GM12865 (cell line): ENCODE measurements around the gene MED8.

Experiments
- DNase-seq: peaks from one replicate; pipeline ENCODE4 v3.0.0; 2010; ENCODE audit warnings: low read depth
- H3K4me3 ChIP-seq: 2 replicates; pipeline ENCODE4 v1.5.1; 2011; ENCODE audit warnings: mild to moderate bottlenecking, low read depth, low read length, control low read depth
- TF ChIP-seq, protein P1 (sequence below): IDR thresholded peaks from 2 replicates; pipeline ENCODE4 v1.5.1; 2011; ENCODE audit warnings: low read length, control low read depth, low read depth, inconsistent platforms; ENCODE audit not compliant: insufficient read depth; ENCODE audit errors: missing control alignments

Gene MED8

DNA sequence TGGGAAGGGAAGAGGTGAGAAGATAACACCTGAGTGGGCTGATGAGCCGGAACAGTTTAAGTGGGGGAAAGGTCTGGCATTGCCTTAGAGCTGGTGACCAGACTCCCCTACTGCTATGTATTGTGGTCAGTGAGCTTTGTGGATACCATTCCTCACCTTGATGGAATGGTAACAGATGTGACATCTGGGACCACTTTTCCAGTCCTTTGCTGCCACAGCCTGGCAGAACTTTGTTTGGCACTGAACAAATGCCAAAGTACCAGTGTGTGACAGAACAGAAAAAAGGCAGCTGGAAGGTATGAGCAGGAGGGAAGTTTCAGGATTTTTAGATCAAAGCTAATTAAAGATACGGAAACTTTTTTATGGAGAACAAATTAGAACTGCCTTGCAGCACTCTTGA lies 6.2 kb downstream of the MED8 start:
- no peak for DNase-seq
- TF ChIP-seq, protein P1, sequence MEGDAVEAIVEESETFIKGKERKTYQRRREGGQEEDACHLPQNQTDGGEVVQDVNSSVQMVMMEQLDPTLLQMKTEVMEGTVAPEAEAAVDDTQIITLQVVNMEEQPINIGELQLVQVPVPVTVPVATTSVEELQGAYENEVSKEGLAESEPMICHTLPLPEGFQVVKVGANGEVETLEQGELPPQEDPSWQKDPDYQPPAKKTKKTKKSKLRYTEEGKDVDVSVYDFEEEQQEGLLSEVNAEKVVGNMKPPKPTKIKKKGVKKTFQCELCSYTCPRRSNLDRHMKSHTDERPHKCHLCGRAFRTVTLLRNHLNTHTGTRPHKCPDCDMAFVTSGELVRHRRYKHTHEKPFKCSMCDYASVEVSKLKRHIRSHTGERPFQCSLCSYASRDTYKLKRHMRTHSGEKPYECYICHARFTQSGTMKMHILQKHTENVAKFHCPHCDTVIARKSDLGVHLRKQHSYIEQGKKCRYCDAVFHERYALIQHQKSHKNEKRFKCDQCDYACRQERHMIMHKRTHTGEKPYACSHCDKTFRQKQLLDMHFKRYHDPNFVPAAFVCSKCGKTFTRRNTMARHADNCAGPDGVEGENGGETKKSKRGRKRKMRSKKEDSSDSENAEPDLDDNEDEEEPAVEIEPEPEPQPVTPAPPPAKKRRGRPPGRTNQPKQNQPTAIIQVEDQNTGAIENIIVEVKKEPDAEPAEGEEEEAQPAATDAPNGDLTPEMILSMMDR = no peak
- H3K4me3 ChIP-seq = no peak overlapping the region

DNA sequence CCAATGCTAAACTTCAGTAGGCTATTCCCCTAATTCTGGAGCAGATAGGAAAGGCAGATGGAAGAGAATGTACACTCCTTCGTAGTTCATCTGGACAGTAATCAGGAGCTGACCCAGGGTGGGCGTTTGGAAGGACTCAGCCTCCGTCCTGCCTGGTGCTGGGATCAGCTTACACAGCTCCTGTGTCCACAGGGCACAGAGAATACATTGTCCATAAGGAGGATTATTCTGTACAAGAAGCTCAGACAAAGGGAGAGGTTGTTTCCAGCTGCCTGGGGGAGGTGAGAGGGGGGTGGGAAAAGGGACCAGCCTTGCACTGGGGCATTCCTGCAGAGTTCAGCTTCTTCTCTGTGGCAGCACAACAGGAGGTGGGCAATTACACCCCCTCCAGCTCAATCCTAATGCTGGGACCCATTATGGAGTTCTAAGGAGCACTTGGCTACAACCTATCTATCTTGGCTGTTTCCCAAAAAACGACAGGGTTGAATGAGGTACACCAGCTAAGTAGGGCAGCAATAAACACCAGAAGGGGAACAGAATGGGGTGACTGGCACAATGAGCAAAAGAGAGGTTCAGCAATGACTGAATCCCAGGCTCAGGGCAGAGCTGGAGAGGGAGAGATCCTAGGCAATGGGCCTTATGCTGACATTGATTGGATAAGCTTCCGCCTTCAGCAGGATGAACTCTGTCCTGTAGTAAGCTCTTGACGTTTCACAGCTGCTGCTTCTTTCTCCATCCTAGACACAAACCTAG lies 7.4 kb downstream of the MED8 start:
- no peak for DNase-seq
- TF ChIP-seq, protein P1 = no peak
- no peak overlapping the region for H3K4me3 ChIP-seq

DNA sequence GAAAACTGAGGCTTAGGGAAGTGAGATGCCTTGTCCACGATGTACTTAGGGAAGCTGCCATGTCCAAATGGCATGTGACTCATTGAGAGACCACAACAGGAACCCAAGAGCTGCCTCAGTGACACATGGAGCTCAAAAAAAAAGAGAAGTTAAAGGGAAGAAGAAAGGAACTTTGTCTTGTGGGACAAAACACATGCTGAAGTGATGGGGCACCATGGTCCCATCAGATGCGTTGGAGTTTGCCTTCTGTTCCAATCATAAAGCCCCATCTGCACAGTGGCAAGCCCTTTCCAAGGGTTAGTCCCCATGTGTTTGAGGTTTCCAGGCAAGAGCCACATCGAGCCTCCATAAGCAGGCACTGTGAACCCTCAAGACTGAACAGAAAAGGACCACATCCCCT lies 8.0 kb downstream of the MED8 start:
- TF ChIP-seq, protein P1 = no peak
- H3K4me3 ChIP-seq = no peak overlapping the region
- no peak for DNase-seq

DNA sequence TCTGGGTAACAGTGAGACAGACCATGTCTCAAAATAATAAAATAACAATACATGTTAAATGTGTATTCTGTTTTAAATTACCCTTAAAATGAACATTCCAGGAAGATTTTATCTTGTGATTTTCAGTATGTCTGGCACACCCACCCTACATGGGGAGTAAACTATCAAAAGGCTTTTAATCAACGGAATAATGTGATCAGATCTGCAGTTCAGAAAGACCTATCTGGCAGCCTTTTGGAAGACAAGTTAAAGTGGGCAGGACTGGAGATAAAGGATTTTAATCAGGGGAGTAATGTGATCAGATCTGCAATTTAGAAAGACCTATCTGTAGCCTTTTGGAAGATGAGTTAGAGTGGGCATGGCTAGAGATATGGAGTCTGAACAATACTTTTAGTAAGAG lies 10.1 kb downstream of the MED8 start:
- DNase-seq = no peak
- no peak overlapping the region for H3K4me3 ChIP-seq
- TF ChIP-seq, protein P1 = no peak

DNA sequence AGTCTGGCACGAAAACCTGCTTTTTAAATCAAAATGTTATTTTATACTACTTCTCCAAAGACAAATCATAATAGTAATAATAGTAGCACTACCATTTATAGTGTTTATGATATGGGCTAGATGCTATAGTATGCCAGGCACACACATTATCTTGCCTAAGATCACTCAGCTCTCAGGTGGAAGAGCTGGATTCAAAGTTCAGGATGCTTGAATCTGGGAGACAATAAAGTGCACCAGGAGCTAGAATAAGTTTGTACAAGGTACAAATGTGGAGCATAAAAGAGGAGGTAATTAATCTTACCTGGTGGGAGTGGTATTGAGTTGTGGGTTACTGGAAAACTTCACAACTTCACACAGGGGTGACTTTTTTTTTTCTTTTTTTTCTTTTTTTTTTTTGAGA lies 11.8 kb downstream of the MED8 start:
- H3K4me3 ChIP-seq = no peak overlapping the region
- DNase-seq = no peak
- TF ChIP-seq, protein P1 = no peak

DNA sequence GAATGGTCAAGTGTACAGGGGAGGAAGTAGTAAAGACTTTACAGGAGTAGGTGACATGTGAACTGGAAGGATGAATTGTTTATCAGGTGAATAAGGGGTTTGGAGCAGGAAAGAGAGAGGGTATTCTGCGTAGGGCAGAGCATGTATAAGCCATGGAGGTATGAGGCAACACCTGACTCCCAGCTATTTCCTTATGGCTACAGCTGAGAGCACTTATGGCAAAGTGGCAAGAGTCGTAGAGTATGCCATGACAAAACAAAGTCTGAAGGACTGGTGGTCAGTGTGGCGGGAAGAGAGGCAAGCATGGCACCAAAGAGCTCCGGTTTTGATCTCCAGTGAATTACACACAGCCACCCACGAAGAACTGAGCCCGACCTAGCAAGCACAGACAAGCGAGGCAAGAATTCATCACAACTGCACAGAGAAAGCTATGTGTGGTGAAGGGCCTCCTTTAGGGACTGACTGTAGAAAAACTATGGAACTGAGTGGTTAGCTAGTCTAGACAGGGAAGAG lies 12.8 kb downstream of the MED8 start:
- no peak for DNase-seq
- no peak overlapping the region for H3K4me3 ChIP-seq
- TF ChIP-seq, protein P1 = no peak
